Measurements from ENCODE around the gene CACNG4.

DNA sequence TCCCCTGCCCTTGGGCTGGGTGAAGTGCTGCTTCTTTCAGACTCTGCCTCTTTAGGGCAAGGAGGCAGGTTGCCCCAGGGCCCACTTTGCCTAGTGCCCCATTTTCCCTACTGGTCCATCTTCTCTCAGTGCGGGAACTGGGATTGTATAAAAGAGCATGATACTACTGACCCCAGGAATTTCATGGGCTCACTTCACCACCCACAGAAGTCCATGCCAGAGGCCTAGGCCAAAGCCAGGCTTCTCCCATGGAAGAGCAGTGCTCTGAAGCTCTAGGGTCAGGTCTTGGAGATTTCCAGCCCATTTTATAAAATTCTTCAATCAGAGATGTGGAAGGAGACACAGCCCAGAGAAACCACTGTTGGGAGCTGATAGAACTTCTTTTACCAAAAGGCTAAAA, 85.6 kb downstream of the CACNG4 start:
- TF ChIP-seq POLR2AphosphoS5 (IDR thresholded peaks at IDR 0.05; ENCODE audit: low read depth) (no peak), EZH2phosphoT487 (IDR thresholded peaks at IDR 0.05; ENCODE audit: unreplicated experiment) (no peak), ZNF462 (CRISPR knock-in tag; IDR thresholded peaks at IDR 0.05) (no peak), EZH2 (IDR thresholded peaks at IDR 0.05; ENCODE audit: low read depth, unreplicated experiment) (no peak), ZNF114 (CRISPR knock-in tag; IDR thresholded peaks at IDR 0.05) (no peak), CREB1 (CRISPR knock-in tag; IDR thresholded peaks at IDR 0.05; ENCODE audit: low read depth) (no peak), JUNB (IDR thresholded peaks at IDR 0.05; ENCODE audit: unreplicated experiment) (no peak), ZNF331 (CRISPR knock-in tag; IDR thresholded peaks at IDR 0.05; ENCODE audit: low read depth) (no peak)
- TF ChIP-seq, protein P1, sequence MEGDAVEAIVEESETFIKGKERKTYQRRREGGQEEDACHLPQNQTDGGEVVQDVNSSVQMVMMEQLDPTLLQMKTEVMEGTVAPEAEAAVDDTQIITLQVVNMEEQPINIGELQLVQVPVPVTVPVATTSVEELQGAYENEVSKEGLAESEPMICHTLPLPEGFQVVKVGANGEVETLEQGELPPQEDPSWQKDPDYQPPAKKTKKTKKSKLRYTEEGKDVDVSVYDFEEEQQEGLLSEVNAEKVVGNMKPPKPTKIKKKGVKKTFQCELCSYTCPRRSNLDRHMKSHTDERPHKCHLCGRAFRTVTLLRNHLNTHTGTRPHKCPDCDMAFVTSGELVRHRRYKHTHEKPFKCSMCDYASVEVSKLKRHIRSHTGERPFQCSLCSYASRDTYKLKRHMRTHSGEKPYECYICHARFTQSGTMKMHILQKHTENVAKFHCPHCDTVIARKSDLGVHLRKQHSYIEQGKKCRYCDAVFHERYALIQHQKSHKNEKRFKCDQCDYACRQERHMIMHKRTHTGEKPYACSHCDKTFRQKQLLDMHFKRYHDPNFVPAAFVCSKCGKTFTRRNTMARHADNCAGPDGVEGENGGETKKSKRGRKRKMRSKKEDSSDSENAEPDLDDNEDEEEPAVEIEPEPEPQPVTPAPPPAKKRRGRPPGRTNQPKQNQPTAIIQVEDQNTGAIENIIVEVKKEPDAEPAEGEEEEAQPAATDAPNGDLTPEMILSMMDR (conservative IDR thresholded peaks at IDR 0.05; ENCODE audit: low read depth in 2 of 2): no peak
- TF ChIP-seq, protein P2, sequence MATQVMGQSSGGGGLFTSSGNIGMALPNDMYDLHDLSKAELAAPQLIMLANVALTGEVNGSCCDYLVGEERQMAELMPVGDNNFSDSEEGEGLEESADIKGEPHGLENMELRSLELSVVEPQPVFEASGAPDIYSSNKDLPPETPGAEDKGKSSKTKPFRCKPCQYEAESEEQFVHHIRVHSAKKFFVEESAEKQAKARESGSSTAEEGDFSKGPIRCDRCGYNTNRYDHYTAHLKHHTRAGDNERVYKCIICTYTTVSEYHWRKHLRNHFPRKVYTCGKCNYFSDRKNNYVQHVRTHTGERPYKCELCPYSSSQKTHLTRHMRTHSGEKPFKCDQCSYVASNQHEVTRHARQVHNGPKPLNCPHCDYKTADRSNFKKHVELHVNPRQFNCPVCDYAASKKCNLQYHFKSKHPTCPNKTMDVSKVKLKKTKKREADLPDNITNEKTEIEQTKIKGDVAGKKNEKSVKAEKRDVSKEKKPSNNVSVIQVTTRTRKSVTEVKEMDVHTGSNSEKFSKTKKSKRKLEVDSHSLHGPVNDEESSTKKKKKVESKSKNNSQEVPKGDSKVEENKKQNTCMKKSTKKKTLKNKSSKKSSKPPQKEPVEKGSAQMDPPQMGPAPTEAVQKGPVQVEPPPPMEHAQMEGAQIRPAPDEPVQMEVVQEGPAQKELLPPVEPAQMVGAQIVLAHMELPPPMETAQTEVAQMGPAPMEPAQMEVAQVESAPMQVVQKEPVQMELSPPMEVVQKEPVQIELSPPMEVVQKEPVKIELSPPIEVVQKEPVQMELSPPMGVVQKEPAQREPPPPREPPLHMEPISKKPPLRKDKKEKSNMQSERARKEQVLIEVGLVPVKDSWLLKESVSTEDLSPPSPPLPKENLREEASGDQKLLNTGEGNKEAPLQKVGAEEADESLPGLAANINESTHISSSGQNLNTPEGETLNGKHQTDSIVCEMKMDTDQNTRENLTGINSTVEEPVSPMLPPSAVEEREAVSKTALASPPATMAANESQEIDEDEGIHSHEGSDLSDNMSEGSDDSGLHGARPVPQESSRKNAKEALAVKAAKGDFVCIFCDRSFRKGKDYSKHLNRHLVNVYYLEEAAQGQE (IDR thresholded peaks at IDR 0.05; ENCODE audit: unreplicated experiment): no peak
- TF ChIP-seq, protein P3, sequence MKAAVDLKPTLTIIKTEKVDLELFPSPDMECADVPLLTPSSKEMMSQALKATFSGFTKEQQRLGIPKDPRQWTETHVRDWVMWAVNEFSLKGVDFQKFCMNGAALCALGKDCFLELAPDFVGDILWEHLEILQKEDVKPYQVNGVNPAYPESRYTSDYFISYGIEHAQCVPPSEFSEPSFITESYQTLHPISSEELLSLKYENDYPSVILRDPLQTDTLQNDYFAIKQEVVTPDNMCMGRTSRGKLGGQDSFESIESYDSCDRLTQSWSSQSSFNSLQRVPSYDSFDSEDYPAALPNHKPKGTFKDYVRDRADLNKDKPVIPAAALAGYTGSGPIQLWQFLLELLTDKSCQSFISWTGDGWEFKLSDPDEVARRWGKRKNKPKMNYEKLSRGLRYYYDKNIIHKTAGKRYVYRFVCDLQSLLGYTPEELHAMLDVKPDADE (IDR thresholded peaks at IDR 0.05): no peak

All from GM23338 (cell line).